Hematopoietic multipotent progenitor cell treated with erythropoietin and hydrocortisone succinate and interleukin-3 and kit ligand, for 4 days (in vitro differentiated cells): ENCODE measurements around the gene SYNE2.
A peak's percentile ranks its signal among the peaks of the same experiment; 100 is the strongest.
"Not testable (repeated sequence)": the region's sequence is repeated elsewhere in the genome, so short reads cannot be mapped to it uniquely, and the experiment has no call there.

ENCODE experiments used
- DNase-seq: peaks from one replicate; pipeline ENCODE4 v3.0.0-alpha.2; 2015

The SYNE2 gene

DNA sequence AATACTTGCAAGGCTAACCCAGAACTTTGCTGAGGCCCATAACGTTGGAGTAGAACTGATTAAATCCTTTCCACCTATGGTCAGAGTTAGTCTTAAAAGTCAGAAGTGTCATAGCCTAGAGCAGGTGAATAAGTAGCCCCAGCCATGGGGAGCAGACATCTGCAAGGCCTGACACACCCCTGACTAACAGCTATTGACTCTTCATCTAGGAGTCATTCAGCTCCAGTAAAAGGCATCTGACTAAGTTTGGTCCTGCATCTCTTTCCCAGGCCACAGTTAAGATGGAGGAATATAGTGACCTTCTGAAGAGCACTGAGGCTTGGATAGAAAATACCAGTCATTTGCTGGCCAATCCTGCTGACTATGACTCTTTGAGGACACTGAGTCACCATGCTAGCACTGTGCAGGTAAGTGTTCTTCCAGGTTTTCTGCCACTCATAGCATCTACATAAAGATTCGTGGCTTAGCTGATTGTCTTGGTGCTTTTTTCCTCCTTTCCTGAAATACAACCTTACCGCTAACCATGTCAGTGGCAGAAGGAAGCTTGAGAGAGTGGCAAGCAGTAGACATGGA, 228.5 kb downstream of the SYNE2 start:
- DNase-seq: no peak

DNA sequence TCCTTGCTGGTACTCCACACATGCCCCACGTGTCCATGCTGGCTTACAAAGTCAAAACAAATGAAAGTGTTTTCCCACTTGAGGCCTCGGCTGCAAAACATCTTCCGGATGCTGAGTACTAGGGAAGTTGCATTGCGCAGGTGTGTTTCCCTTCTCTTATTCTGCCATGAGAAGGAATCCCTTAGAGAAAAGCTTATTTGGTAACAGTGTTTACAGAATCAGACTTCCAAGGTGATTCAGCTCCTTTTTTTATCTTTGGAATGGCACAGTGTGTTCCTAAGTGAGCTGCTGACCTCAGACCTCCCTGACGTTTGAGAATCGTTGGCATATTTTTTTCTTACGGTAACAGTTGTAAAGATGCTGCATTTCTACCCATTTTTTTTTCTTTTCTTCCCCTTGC, 230.0 kb downstream of the SYNE2 start:
- no peak for DNase-seq

DNA sequence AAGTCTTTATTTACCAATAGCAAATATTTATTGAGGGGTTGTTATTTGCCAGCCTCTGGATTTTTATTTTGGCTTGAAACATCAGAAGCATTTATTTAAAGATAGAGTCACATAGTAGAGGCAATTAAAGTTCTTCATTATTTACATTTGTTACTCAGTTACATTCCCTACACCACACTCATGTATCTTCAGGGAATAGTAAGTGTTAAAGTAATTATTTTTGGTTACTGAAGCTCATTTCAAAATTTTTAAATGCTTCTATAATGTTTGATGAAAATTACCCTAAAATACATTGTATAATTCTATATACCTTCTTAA, 235.8 kb downstream of the SYNE2 start:
- no peak for DNase-seq

DNA sequence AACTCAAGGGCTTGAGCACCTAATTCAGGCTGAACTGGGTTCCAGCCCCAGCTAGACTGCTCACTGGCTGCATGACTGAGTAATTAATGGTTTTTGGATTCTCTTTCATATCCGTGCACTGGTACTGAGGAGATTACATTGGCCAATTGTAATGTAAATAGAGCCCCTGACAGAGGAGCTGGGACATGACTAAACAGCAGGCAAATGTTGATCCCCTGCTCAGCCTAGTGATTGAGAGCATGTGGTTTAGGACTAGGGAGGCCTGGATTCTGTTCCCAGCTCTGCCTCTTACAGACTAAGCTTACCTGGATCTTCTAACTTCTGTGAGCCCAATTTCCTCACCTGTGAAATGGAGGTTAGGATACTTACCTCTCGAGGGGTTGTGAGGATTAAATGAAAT, 237.1 kb downstream of the SYNE2 start:
- DNase-seq: no peak

DNA sequence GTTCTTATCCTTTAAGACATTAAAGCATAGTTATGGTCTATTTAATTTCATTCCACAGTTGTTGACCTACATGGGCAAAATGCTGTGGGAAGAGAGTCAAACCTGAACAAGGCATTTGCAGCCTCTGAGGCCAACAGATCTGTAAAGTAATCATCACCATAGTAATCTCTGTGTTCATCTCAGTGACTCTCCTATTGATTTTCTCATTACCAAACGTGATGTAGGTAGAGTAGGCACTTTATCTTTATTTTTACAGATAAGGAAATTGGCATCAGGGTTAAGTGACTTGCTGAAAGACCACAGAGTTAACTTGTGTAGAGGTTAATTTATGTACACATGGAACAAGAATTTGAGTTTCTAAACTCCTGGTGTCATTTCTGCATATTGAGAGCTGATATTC, 238.4 kb downstream of the SYNE2 start:
- DNase-seq: no peak

DNA sequence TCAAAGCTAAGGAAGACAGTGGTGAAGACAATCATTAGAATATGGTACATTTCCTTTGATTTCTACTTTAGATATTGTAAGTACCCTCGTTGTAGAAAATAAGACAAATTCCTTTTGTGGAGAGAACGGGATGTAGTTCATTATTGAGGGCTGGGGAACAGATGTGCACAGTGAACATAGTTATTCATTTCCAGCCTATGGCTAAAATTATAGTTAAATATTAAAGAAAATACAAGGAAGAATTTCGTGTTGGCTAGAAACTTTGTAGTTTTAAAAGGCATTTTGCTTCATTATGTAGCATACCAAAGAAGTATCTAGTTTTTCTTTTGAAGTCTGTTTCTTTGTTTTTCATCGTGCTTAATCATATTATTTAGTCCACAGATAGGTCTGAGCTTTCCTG, 239.5 kb downstream of the SYNE2 start:
- DNase-seq: no peak

DNA sequence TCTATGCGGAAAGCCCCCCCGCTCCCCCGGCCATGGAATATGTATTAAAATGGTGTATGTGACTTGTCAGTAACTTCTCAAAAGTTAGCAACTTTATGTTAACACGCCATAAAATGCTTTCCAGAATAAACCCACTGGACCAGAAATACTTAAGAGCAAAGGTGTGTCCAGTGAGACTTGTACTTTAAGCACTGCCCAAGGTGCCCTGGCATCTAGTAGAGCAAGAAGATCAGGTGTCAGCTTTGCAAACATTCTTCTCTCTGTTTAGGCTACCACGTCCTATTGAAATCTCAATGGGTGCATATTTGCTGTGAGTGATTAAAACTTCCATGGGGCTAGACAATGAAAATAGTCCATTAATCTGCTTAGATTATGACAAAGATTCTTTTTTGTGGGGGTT, 240.1 kb downstream of the SYNE2 start:
- no peak for DNase-seq

DNA sequence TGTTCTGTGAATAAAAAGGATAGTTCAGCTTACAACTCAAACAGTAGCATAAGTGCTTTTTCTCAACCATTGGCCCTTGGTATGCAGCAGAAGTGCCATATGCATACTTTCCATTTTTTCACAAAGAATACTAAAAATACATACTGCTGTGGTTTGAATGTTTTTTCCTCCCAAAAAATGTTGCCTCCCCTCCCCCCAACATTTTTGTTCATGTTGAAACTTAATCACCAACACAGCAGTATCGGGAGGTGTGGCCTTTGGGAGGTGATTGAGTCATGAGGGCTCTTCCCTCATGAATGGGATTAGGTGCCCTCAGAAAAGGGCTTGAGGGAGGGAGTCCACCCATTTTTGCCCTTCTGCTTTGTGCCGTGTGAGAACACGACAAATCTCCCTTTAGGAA, 242.8 kb downstream of the SYNE2 start:
- no peak for DNase-seq

DNA sequence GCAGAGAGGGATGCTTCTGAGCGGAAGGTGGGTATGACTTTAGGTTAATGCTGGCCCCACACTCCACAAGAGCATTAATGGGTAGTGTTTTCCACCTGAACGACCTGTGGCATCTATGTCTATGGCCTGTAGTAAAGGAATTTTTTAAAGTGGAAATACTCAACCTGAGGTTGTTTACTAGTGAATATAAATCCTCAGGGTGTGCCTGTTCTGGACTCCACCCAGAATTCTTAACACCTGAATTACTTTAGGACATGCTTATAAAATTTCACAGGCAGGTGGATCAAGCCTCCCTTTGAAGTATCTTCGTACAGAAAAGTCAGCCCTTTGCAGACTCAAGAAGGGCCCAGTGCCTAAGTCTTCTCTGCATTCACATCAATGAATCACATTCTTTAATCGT, 245.3 kb downstream of the SYNE2 start:
- DNase-seq: no peak

DNA sequence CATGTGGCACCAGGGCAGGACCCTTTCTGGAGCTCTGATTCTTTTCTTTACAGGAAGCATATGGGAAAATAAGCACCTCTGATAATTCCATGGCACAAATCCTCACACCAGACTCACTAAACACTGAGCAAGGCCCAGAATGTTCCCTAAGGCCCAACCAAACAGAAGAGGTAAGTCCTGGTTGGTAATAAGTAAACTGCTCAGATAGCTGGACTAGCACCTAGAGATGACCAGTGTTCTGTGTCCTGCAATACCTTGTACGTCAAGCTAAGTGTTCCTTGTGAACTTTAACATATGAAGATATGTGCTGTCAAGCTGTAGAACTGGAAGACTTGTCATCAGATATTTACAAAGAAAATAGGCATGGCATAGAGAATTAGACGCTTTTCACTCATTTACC, 254.6 kb downstream of the SYNE2 start:
- DNase-seq: no peak

DNA sequence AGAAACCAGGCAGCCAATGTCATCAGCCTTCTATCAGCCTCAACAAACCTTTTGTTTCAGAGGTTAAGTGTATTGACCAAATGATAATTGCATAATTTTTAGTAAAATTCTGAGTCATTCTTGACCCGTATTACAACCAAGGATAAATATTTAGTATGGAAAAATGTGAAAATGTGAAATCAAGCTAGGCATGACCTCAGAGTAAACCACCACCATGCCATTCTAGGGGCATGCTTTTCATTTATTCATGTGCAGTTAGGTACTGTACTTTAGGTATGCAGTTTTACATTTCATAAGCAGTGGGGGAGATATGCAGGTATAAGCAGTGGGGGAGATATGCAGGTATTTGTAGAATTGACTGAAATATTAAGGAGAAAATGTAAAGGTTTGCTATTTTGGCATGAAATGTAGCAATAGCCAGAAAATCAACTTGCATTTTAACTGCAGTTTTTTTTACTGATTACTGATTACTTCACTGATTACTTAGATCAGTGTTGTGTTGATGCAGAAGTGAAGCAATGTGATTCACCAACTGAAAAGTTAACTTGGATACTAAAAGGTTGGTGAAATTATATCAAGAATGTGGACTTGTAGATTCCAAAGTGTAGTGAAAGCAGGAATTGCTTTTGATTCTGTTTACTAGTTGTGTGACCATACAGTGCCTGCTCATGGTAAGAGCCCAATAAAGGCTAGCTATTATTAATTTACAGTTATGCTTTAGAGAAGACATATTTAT, 257.2 kb downstream of the SYNE2 start:
- DNase-seq: no peak

DNA sequence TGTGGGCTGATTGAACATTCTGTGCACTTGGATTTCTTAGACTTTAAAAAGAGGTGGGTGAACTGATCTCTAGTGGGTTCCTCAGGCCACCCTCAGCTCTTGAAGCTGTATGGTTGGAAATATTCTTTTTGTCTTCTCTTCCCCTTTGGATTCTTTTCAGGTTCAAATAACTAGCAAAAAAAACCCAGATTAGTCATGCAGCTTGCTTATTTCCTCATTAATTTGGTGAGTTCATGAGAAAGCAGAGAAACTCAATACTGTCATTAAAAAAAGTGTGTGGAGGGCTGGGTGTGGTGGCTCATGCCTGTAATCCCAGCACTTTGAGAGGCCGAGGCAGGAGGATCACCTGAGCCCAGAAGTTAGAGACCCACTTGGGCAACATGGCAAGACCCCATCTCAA, 258.0 kb downstream of the SYNE2 start:
- DNase-seq: no peak

DNA sequence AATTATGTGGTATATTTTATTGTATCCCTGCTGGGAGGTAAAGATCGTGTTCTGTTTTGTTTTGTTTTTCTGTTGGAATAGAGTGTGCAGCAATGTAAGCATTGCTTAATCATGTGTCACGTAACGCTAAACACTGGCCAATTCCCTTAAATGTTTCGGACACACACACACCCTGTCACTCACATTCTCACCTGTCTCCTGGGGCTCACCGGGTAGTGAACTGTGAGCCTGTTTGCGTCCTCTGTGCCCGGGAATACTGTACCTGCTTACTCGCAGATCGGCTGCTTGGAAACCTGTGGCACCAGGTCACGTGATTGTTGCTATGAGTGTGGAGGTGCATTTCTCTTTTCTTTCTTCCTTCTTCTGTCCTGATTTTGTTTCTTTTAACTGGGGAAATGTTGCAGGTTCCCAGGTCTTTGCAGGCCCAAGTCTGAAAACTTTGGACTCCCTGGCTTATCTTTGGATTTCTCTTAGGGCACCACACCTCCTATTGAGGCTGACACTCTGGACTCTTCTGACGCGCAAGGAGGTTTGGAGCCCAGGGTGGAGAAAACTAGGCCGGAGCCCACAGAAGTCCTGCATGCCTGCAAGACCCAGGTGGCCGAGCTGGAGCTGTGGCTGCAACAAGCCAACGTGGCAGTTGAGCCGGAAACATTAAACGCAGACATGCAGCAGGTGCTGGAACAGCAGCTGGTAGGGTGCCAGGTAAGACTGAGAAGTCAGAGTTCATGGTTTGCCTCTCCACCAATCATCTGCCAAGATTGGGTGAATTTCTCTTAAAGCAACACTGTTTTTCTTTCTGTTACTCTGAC, 260.3 kb downstream of the SYNE2 start:
- no peak for DNase-seq

DNA sequence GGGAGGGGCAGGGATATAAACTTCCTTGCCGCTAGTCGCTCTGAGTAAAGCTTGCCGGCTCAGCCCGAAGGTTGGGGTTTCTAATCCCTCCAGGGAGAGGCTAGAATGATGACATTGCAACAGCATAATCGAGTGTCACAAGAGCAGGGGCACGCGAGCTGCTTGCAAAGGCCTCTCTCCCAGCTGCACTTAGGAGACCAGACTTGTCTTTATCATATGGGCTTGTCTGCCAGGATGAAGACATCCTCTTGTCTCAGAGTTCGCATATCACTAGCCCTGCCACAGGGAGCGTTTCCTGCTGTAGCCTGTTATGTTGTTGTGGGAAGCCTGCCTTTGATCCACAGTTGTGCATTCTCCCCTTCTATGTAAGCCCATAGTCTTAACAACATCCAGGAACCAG, 261.4 kb downstream of the SYNE2 start:
- DNase-seq: peak; percentile 3

DNA sequence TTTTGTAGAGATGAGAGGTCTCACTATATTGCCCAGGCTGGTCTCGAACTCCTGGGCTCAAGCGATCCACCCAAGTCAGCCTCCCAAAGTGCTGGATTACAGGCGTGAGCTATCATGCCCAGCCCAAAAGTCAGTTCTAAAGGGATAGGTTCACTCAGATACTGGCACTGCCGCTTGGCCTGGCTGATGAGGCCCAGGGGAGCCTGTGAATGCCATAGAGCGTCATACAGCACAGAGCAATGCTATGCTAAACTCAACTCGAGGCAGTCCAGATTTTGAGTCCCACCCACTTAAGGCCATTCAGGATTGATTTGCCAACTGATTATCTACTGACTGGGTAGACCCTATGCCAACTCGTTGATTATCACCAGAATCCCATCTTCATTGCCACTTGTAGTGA, 262.0 kb downstream of the SYNE2 start:
- DNase-seq: no peak

DNA sequence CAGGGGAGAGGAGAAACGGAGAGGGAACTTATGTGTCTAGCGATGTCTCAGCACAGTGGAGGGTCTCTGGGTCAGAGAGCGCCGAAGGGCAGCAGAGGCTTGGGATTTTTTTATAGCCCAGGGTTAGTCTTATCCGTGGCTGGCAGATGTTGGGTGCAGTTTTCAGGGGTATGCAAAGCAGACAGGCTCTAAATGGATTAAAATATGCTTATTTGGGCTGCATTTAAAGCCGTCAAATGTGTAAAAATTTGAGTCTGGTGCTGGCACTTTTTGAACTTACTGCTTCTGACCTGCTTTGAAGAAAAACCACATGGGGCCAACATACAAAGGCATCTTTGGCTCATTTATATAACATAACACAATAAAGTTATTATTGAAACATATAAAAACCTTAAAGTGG, 262.6 kb downstream of the SYNE2 start:
- no peak for DNase-seq

DNA sequence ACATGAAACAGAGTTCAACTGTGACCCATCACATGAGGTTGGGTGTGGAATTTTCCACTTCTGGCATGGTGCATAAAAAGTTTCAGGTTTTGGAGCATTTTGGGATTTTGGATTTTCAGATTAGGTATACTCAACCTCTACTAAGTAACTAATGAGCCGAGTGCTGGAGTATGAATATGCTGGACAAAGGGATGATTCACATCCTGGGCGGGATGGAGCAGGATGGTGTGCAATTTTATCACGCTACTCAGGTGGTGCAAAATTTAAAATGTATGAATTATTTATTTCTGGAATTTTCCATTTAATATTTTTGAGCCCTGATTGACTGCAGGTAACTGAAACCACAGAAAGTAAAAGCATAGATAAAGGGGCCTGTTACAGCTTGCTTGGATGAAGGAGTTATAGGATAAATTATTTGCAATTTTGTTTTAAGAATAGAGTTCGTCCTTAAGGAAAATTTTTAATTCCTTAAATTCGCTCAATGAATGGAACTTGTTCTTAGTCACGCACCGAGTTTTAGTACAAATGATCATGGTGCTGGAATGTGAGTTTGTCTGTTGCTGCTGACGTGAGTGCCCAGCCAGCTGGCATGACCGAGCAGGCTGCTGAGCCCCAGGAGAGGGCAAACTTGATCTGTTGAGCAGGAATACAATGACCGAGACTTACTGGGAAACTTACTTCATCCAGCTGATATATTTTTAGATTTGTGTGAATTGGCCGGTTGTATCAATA, 265.0 kb downstream of the SYNE2 start:
- no peak for DNase-seq

DNA sequence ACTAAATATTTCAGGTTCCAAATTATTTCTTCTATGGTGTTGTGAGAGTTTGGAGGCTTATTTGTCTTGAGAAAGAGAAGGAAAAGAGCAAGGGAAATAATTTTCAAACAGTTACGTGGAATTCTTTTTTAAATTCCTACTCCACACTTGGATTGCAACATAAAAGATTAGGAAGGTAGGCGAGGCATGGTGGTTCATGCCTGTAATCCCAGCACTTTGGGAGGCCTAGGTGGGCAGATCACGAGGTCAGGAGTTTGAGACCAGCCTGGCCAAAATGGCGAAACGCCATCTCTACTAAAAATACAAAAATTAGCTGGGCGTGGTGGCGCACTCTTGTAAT, 265.6 kb downstream of the SYNE2 start:
- DNase-seq: not testable (repeated sequence)

DNA sequence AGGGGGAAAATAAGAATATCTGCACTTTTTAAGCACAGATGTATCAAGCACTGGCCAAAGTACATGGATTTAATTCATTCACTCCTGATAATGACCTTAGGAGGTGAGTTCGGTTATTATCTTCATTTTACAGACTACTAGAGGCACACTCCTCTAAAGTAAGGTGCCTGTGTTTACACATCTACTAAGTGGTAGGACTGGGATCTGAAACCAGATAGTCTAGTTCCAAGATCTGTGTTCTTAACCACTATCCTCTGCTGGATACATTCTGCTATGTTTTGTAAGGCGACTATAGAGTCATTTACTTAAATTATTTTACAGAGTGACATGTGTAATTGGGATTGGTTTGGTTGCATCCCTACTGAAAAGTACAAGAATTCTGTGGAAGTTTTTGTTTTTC, 266.1 kb downstream of the SYNE2 start:
- DNase-seq: no peak

DNA sequence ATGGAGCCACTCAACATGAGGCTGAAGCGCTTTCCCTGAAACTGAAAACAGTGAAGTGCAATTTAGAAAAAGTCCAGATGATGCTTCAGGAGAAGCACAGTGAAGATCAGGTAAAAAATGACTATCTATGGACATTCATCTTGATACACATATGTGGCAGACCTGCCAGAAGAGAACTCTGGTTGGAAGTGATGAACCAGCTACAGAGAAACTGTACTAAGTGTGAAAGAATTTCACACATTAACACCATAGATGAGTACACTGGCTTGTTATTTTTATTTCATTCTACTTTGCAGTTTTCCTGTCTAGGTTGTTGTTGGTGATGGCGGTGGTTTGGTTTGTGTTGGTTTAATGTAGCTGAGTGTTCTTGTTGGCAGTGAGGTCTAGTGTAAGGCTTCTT, 266.7 kb downstream of the SYNE2 start:
- DNase-seq: no peak

DNA sequence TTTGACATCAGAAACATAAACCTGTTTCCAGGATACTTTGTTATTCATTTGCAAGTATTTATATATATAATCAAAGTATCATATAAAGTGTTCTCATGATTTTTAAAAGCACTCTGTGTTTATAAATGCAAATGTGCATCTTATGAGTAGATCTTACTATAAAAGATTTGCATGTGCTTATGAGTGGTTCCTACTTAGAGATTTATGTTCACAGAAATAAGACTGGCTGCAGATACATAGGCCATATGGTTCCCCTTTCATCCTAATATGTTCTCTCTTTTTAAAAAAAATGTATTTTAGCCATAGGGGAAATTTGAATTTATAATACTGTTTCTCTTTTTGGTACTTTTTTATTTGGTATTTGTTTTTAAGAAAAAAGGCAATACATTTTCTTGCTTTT, 267.2 kb downstream of the SYNE2 start:
- no peak for DNase-seq

DNA sequence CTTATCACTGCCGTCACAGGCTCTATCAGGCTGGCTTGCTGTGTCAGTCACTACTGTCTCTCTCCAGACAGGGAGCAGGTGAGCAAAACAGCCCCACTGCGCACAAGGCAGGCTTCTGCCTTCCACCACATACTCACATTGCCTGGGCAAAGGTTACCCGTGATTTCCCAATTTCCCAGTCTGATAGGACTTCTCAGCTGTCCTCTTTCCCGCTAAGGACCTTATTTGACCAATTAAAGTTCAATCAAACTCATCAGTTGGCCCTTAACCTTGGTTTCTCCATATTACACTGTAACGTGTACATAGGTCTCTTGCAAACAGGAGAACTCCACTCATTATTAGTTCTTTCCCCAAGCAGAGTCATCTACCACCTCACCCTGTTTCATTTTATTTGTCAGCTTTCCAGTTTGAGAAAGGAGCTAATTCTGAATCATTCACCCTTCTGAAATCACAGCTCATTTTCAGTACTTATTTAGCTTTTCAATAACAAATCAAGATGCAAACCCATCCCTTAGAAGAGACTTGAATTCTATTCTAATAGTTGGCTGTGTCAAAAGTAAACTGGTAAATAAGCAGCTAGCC, 270.5 kb downstream of the SYNE2 start:
- no peak for DNase-seq

DNA sequence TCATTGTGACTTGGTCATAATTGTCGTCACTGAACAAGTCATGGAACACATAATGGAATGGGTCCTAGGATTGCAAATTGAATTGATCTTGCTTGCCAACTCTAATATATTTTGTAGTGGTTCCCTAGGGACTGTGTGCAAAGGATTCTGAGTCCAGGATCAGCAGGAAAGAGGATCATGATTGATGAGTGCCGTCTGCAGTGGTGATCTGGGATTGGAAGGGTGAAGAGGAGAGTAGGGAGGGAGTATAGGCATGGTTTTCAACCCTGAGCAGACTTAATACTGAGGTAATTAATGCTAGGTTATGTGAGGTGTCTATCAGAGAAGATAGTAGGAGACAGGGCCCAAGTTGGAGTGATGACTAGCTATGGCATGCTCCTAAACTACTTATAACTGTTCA, 272.5 kb downstream of the SYNE2 start:
- no peak for DNase-seq

DNA sequence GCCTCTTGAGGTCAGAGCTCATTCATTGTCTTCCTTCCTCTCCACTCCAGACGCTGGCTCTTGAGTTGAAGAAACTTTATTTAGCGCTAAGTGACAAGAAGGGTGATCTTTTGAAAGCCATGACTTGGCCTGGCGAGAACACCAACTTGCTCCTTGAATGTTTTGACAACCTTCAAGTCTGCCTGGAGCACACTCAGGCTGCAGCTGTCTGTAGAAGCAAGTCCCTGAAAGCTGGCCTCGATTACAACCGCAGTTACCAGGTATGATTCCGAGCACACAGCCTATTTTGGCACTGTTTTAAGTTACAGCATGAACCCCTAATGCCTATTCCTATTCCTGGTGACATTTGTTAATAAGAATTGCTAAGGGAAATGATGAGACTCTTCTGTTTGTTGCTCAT, 273.7 kb downstream of the SYNE2 start:
- DNase-seq: no peak
